ENCODE data around the gene SPTBN1.

- TF ChIP-seq POLR2A (IDR thresholded peaks at IDR 0.05; ENCODE audit: low read length), result no peak
- TF ChIP-seq, protein P1, sequence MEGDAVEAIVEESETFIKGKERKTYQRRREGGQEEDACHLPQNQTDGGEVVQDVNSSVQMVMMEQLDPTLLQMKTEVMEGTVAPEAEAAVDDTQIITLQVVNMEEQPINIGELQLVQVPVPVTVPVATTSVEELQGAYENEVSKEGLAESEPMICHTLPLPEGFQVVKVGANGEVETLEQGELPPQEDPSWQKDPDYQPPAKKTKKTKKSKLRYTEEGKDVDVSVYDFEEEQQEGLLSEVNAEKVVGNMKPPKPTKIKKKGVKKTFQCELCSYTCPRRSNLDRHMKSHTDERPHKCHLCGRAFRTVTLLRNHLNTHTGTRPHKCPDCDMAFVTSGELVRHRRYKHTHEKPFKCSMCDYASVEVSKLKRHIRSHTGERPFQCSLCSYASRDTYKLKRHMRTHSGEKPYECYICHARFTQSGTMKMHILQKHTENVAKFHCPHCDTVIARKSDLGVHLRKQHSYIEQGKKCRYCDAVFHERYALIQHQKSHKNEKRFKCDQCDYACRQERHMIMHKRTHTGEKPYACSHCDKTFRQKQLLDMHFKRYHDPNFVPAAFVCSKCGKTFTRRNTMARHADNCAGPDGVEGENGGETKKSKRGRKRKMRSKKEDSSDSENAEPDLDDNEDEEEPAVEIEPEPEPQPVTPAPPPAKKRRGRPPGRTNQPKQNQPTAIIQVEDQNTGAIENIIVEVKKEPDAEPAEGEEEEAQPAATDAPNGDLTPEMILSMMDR (IDR thresholded peaks at IDR 0.05), result no peak
- no peak for TF ChIP-seq CHD2 (IDR thresholded peaks at IDR 0.05; ENCODE audit: low read length, partially characterized antibody)
- no peak for TF ChIP-seq USF2 (IDR thresholded peaks at IDR 0.05)
- TF ChIP-seq MAZ (IDR thresholded peaks at IDR 0.05; ENCODE audit: borderline replicate concordance, low read depth, low read length), result no peak
- TF ChIP-seq REST (IDR thresholded peaks at IDR 0.05), result no peak
- TF ChIP-seq FOSL2 (IDR thresholded peaks at IDR 0.05), result no peak
- 0 out of 2 replicates have a peak, but pooled peaks have one; percentile 8 for TF ChIP-seq FOSL2 (CRISPR knock-in tag; IDR thresholded peaks at IDR 0.05)
- no peak for TF ChIP-seq SMC3 (IDR thresholded peaks at IDR 0.05)
- TF ChIP-seq MYC (IDR thresholded peaks at IDR 0.05; ENCODE audit: borderline replicate concordance, low read length), result no peak
- TF ChIP-seq RFX5 (IDR thresholded peaks at IDR 0.05), result no peak
- TF ChIP-seq ESRRA (IDR thresholded peaks at IDR 0.05; ENCODE audit: borderline replicate concordance, low read length), result no peak
- no peak for TF ChIP-seq PBX3 (IDR thresholded peaks at IDR 0.05)
Observed at GRCh38 chr2:54586062-54586461, 129.9 kb downstream of the SPTBN1 start.
